Parathyroid adenoma (tissue), 2 donors: Measurements from ENCODE around the gene FURIN.

ENCODE experiments used
- H2AFZ ChIP-seq: fragments of 300-600 bp; sonication (generic); one replicate; pipeline ENCODE4 v1.7.0; 2017; ENCODE audit warnings: antibody characterized with exemption, mild to moderate bottlenecking
- H3K27ac ChIP-seq: fragments of 300-600 bp; sonication (generic); one replicate; pipeline ENCODE4 v1.7.0; 2017
- H3K27me3 ChIP-seq: fragments of 300-600 bp; sonication (generic); one replicate; pipeline ENCODE4 v1.7.0; 2017; ENCODE audit warnings: low read length; ENCODE audit not compliant: control insufficient read depth, insufficient read depth
- H3K36me3 ChIP-seq: fragments of 300-600 bp; sonication (generic); one replicate; pipeline ENCODE4 v1.7.0; 2017; ENCODE audit warnings: low read length; ENCODE audit not compliant: control insufficient read depth, insufficient read depth
- H3K4me1 ChIP-seq: fragments of 300-600 bp; sonication (generic); one replicate; pipeline ENCODE4 v1.7.0; 2017; ENCODE audit warnings: control low read depth
- H3K4me2 ChIP-seq: fragments of 300-600 bp; sonication (generic); one replicate; pipeline ENCODE4 v1.7.0; 2017; ENCODE audit warnings: low read length
- H3K4me3 ChIP-seq: fragments of 300-600 bp; sonication (generic); one replicate; pipeline ENCODE4 v1.7.0; 2017; ENCODE audit warnings: low read depth, low read length
- H3K79me2 ChIP-seq: fragments of 300-600 bp; sonication (generic); one replicate; pipeline ENCODE4 v1.7.0; 2017; ENCODE audit warnings: control low read depth
- H3K9ac ChIP-seq: fragments of 300-600 bp; sonication (generic); one replicate; pipeline ENCODE4 v1.7.0; 2017; ENCODE audit warnings: mild to moderate bottlenecking
- H3K9me3 ChIP-seq: fragments of 300-600 bp; sonication (generic); one replicate; pipeline ENCODE4 v1.7.0; 2017; ENCODE audit warnings: low read length; ENCODE audit not compliant: control insufficient read depth
- CTCF ChIP-seq: fragments of 300-600 bp; sonication (generic); IDR thresholded peaks from one replicate; pipeline ENCODE4 v1.7.0; 2017; ENCODE audit warnings: antibody characterized with exemption, mild to moderate bottlenecking
- donor health status: primary hyperparathyroidism.

Gene FURIN

GRCh38 chr15:90913398-90913944 is 45.1 kb downstream of the FURIN start:
- no peak for TF ChIP-seq CTCF
- Histone ChIP-seq H3K9me3 (no peaks in the 10 kb centered on the region), H3K36me3 (no peaks in the 10 kb centered on the region), H3K4me3 (no peak overlapping the region), H2AFZ (no peak overlapping the region), H3K27me3 (no peaks in the 10 kb centered on the region), H3K4me1 (no peaks in the 10 kb centered on the region), H3K79me2 (no peaks in the 10 kb centered on the region), H3K9ac (no peak overlapping the region), H3K4me2 (no peak overlapping the region), H3K27ac (no peak overlapping the region)

- no peak overlapping the region for H2AFZ ChIP-seq
- H3K27me3 ChIP-seq: no peaks in the 10 kb centered on the region
- no peaks in the 10 kb centered on the region for H3K9me3 ChIP-seq
- no peak for TF ChIP-seq CTCF
- no peaks in the 10 kb centered on the region for H3K36me3 ChIP-seq
- no peak overlapping the region for H3K4me3 ChIP-seq
- no peak overlapping the region for H3K4me2 ChIP-seq
- H3K79me2 ChIP-seq: no peaks in the 10 kb centered on the region
- H3K27ac ChIP-seq: no peak overlapping the region
- H3K9ac ChIP-seq: no peak overlapping the region
- no peaks in the 10 kb centered on the region for H3K4me1 ChIP-seq
Observed at GRCh38 chr15:90914305-90915080, 46.1 kb downstream of the FURIN start.

- no peaks in the 10 kb centered on the region for H3K4me1 ChIP-seq
- no peak overlapping the region for H3K9ac ChIP-seq
- H3K27ac ChIP-seq: no peak overlapping the region
- H3K4me2 ChIP-seq: no peak overlapping the region
- H3K9me3 ChIP-seq: no peaks in the 10 kb centered on the region
- no peak overlapping the region for H2AFZ ChIP-seq
- H3K4me3 ChIP-seq: no peak overlapping the region
- H3K27me3 ChIP-seq: no peaks in the 10 kb centered on the region
- TF ChIP-seq CTCF: no peak
- H3K79me2 ChIP-seq: no peaks in the 10 kb centered on the region
- no peaks in the 10 kb centered on the region for H3K36me3 ChIP-seq
Observed at GRCh38 chr15:90915216-90915807, 46.9 kb downstream of the FURIN start.

- Histone ChIP-seq H3K4me1 (no peaks in the 10 kb centered on the region), H3K9me3 (no peaks in the 10 kb centered on the region), H3K4me2 (no peak overlapping the region), H3K9ac (no peak overlapping the region), H3K27me3 (no peaks in the 10 kb centered on the region), H2AFZ (no peak overlapping the region), H3K4me3 (no peak overlapping the region), H3K79me2 (no peaks in the 10 kb centered on the region), H3K36me3 (no peaks in the 10 kb centered on the region), H3K27ac (no peak overlapping the region)
- TF ChIP-seq CTCF: no peak
Observed at GRCh38 chr15:90915808-90916440, 47.5 kb downstream of the FURIN start.
